ENCODE data around the gene TFPI2.

The TFPI2 gene

GRCh38 chr7:93855797-93856196, 34.8 kb downstream of the TFPI2 start:
- Histone ChIP-seq H3K36me3 (ENCODE audit: insufficient read depth, low read length) (no peaks in the 10 kb centered on the region), H3K9me3 (ENCODE audit: control insufficient read depth, insufficient read depth, low read length) (no peaks in the 10 kb centered on the region), H3K9ac (ENCODE audit: low read depth, low read length) (no peak overlapping the region), H3K4me1 (ENCODE audit: insufficient read depth, low read length) (no peaks in the 10 kb centered on the region)

DNA sequence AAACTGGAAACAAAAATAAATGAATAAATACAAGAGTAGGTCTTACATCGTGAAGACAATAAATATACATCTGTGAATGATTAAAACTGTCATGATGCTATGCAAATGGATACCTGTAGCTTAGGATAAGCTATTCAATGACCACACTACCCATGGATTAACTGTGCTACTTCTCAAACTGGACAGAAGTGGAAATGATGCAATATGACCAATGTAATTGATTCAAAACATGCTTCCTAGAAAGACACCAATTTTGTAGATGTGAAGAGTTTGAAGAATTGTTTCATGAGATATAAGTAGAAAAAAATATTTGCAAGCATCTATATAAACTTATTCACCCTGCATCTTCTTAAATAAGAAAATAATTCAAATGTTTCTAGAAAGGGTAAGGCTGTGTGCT, 36.1 kb downstream of the TFPI2 start:
- Histone ChIP-seq H3K36me3 (ENCODE audit: insufficient read depth, low read length) (no peaks in the 10 kb centered on the region), H3K4me1 (ENCODE audit: insufficient read depth, low read length) (no peaks in the 10 kb centered on the region), H3K9me3 (ENCODE audit: control insufficient read depth, insufficient read depth, low read length) (no peaks in the 10 kb centered on the region), H3K9ac (ENCODE audit: low read depth, low read length) (no peak overlapping the region)

DNA sequence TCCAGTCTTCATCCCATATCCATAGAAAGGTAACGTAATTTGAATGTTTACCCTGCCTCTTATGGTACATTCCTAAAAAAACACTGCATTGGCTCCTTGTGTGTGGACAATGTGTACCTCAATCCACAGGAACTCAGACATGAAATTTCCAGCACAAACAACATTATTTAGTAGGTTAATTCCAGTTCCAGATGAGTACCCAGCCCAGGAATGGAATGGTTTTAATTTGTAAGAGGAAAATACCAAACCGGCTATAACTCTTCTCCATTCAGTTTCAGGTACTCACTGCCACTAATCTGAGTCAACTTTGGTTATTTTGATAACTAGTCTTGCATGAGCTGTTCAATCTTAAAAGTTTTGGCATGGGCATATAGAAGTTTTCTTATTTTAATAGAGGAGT, 39.0 kb downstream of the TFPI2 start:
- no peak overlapping the region for H3K9ac ChIP-seq (ENCODE audit: low read depth, low read length)
- no peaks in the 10 kb centered on the region for H3K36me3 ChIP-seq (ENCODE audit: insufficient read depth, low read length)
- no peaks in the 10 kb centered on the region for H3K4me1 ChIP-seq (ENCODE audit: insufficient read depth, low read length)
- no peaks in the 10 kb centered on the region for H3K9me3 ChIP-seq (ENCODE audit: control insufficient read depth, insufficient read depth, low read length)

DNA sequence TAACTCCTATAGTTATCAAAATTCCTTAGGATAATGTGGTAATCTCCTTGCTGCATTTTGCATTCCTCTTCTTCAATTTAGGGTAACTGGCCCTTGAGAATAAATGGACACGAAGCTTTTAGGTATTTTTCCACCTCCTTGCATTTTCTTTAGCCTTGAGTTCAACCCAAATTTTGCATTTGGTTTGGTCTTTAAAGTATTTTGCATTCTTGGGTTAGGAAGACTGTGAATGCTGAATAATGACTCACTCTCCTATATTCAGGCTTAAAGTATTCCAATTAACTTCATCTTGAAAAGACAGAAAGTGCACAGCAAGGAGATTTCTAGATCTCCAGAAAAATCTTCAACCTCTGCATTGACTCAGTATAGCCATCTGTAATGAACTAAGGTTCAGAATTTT, 47.3 kb downstream of the TFPI2 start:
- Histone ChIP-seq H3K36me3 (ENCODE audit: insufficient read depth, low read length) (no peaks in the 10 kb centered on the region), H3K9me3 (ENCODE audit: control insufficient read depth, insufficient read depth, low read length) (no peaks in the 10 kb centered on the region), H3K9ac (ENCODE audit: low read depth, low read length) (no peak overlapping the region), H3K4me1 (ENCODE audit: insufficient read depth, low read length) (no peaks in the 10 kb centered on the region)

DNA sequence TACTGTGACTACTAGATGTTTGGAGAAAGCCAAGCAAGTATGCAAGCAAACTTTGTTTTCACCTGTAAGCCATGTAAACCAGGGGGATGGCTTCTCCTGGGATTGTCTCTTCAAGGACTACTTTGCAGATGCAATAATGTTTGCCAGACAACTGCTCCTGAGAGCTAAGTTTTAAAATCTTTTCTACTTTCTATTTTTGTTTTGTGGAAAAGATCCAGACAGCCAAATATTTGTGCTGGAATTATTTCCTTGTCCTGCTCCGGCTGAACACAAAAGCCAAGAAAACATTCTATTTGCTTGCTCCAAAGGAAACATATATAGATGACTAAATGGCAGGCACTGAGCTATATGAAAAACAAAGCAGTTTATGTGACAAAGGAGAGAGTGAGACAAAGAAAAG, 51.6 kb downstream of the TFPI2 start:
- H3K9me3 ChIP-seq (ENCODE audit: control insufficient read depth, insufficient read depth, low read length): no peaks in the 10 kb centered on the region
- H3K36me3 ChIP-seq (ENCODE audit: insufficient read depth, low read length): no peaks in the 10 kb centered on the region
- H3K9ac ChIP-seq (ENCODE audit: low read depth, low read length): no peak overlapping the region
- peaks cover 5% of the 10 kb centered on the region; the same call in 1 of the 2 replicates for H3K4me1 ChIP-seq (ENCODE audit: insufficient read depth, low read length)

DNA sequence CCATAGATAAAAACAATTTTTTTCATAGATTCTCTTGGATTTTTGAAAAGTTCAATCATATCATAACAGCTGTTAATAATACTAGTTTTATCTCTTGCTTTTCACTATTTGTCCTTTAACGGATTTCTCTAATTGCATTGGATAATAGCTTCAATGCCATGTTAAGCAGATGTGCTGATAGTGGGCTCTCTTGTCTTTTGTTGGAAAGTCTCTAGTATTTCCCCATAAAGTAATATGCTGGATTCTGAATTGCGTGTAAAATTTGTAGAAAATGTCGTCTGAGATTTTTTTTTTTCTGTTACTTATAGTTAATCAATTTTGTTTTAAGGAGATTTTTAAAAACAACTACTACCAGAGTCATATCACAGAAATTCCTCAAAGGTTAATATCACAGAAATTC, 53.3 kb downstream of the TFPI2 start:
- H3K4me1 ChIP-seq (ENCODE audit: insufficient read depth, low read length): peaks cover 5% of the 10 kb centered on the region; the same call in 1 of the 2 replicates
- no peak overlapping the region for H3K9ac ChIP-seq (ENCODE audit: low read depth, low read length)
- no peaks in the 10 kb centered on the region for H3K36me3 ChIP-seq (ENCODE audit: insufficient read depth, low read length)
- H3K9me3 ChIP-seq (ENCODE audit: control insufficient read depth, insufficient read depth, low read length): no peaks in the 10 kb centered on the region

DNA sequence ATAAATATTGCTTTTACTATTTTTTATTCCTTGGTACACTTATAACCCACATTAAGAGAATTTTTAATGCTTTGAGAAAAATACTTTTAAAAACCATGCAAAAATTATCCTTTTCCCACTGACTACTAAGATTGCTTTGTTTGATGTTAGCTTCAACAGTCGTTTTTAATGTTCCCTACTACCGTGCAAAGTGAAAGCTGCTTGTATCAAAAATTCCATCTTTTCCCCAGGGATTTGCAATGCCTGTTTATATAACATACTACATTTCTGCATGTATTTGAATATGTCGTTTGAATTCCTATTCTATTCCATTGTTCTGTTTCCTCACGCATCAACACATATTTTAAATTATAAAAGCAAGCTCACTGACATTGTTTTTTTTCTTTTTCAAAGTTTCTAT, 54.4 kb downstream of the TFPI2 start:
- H3K36me3 ChIP-seq (ENCODE audit: insufficient read depth, low read length): no peaks in the 10 kb centered on the region
- no peak overlapping the region for H3K9ac ChIP-seq (ENCODE audit: low read depth, low read length)
- H3K9me3 ChIP-seq (ENCODE audit: control insufficient read depth, insufficient read depth, low read length): no peaks in the 10 kb centered on the region
- peaks cover 5% of the 10 kb centered on the region; the same call in 1 of the 2 replicates for H3K4me1 ChIP-seq (ENCODE audit: insufficient read depth, low read length)

DNA sequence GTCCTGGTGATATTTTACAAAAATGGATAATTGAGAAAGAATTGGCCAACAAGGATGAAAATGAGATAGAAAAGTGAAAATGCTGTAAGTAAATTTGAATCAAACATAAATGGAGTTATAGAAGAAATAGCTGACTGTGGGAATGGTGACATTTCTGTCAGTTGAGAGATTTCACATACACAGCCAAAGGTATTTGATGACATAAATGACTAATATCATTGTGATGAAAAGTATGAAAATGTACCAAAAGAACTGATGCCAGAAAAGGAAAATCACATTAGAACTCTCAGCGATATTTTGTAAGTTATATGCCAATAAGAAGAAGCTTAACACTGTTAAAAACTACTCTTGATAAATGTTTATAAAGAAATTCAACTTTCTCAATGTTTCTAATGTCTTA, 54.9 kb downstream of the TFPI2 start:
- H3K36me3 ChIP-seq (ENCODE audit: insufficient read depth, low read length): no peaks in the 10 kb centered on the region
- peaks cover 5% of the 10 kb centered on the region; the same call in 1 of the 2 replicates for H3K4me1 ChIP-seq (ENCODE audit: insufficient read depth, low read length)
- no peak overlapping the region for H3K9ac ChIP-seq (ENCODE audit: low read depth, low read length)
- H3K9me3 ChIP-seq (ENCODE audit: control insufficient read depth, insufficient read depth, low read length): no peaks in the 10 kb centered on the region
